ENCODE data around the gene MGAT5. TPM values are rescaled to one million over a fixed set of nuclear protein-coding genes. Genes with fewer than 3 reads are reported as not detected.
"Not testable (repeated sequence)": the region's sequence is repeated elsewhere in the genome, so short reads cannot be mapped to it uniquely, and the experiment has no call there.

Gene MGAT5
- polyA plus RNA-seq, 6 donors from 2014 or later, result 9.7 to 41.3 (median 29.6) TPM

DNA sequence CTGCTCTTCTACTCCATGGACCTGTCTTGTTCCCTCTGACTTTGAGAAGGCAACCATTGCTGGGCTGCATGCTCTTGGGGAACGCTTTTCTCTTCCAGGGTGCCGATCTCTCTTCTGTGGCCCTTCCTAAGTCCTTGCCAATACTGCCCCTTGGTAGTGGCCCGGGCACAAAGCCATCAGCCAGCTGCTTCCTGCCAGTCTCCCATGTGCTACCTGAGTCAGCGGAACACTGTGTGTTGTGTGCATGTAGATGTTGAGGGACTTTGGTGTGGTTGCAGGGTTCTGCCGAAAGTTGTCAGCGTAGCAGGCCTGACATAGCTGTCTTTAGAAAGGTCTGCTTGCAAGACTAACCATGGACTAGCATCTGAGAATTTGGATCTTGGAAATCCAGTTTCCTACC, 35.4 kb downstream of the MGAT5 start:
- Mint-ChIP-seq H3K4me1 (peaks cover 11 to 33% (median 19%) of the 10 kb centered on the region in 3 donors), H3K27ac (no peak overlapping the region), H3K9me3 (no peaks in the 10 kb centered on the region), H3K27me3 (no peaks in the 10 kb centered on the region), H3K36me3 (peaks cover 0 to 6% of the 10 kb centered on the region in 2 donors), H3K4me3 (no peak overlapping the region)
- DNase-seq (no peak), ATAC-seq (ENCODE audit: low read depth in 2 of 2) (no peak)

DNA sequence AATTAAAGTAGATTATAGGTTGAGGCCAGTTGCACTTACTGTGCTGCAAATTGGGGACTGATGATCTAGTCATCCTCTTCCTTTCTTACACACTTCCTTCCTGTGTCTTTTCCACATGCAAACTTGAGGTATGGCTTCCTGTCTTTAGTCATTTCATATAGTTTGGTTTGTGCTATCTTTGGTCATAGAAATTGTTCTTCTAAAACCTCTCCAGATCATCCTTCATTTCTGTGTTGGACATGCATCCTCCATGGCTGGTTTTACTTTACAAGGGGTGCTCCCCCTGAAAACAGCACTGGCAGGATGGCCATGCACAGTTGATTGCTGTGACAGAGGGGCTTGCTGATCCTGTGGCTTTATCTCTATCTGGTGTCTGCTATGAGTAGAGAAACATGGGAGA, 36.5 kb downstream of the MGAT5 start:
- Mint-ChIP-seq H3K27ac (no peak overlapping the region), H3K9me3 (no peaks in the 10 kb centered on the region), H3K4me1 (peaks cover 0 to 36% (median 30%) of the 10 kb centered on the region in 3 donors), H3K27me3 (no peaks in the 10 kb centered on the region), H3K4me3 (no peak overlapping the region), H3K36me3 (peaks cover 0 to 10% of the 10 kb centered on the region in 2 donors)
- ATAC-seq (ENCODE audit: low read depth in 2 of 2) (peak; percentile 14 to 21), DNase-seq (peak; percentile 28)

DNA sequence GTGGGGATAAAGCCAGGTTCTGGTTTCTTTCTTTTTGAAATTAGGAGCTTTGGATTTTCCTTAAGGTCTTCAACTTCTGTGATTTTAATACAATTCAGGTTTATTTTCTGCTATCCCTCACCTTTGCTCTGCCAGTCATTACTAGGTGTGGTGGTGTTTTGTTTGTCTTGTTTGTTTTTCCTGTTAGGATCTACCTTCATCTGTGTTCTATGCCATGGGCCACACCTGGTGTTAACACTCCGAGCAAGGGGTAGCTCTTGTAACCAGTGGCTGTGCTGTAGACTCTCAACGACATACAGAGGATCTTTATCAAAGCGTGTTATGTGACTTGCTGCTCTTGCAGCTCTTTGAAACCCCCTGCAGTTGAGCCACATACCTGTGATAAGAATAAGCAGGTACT, 38.6 kb downstream of the MGAT5 start:
- H3K27me3 Mint-ChIP-seq, result no peaks in the 10 kb centered on the region
- H3K4me1 Mint-ChIP-seq, result peaks cover 3 to 45% (median 42%) of the 10 kb centered on the region in 3 donors
- peak overlapping the region in 7 of 8 donors; percentile 3 to 71 (median 41) for H3K4me3 Mint-ChIP-seq
- H3K27ac Mint-ChIP-seq, result peak overlapping the region in 3 of 6 donors; percentile 64 to 89 (median 82)
- ATAC-seq (ENCODE audit: low read depth in 2 of 2) (no peak), DNase-seq (no peak)
- H3K9me3 Mint-ChIP-seq, result peaks cover 0 to 1% (median 0%) of the 10 kb centered on the region in 7 donors
- peaks cover 0 to 10% of the 10 kb centered on the region in 2 donors for H3K36me3 Mint-ChIP-seq

DNA sequence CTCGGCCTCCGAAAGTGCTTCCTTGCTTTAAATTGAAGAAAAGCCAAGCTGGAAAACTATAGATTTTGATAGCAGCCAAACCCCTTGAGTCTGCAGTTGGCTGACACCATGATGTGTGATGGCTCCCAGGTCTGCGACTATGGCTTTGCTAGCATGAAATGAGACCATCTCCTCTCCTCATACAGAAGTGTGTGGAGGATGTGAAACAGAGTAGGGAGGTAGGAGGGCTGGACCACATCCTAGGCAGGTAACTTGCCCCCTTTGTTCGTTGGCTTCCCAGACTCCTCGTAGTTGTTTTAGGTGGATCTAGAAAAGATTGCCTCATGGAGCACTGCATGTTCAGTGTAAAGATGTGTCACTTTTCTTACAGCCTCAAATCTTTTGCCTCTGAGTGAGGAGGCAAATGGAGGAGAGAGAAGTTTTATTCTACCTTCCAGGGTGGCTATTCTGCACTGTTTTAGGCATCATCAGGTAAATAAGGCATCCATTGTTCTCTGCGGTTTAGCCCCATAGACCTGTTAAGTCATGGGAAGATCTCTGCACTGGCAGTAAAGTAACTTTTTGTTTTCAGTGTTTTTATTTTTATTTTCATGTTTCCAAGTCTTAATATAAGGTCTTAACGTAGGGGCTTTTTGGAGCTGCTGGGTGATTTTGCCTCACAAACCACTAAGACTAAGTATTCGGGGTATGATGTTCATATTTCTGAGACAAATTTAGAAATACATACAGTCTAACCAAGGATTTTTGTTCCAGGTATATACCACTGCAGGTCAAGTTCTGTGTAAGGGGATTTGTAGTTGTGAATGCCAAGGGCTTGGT, 40.1 kb downstream of the MGAT5 start:
- no peaks in the 10 kb centered on the region for H3K27me3 Mint-ChIP-seq
- H3K9me3 Mint-ChIP-seq, result peaks cover 0 to 1% (median 0%) of the 10 kb centered on the region in 7 donors
- H3K4me1 Mint-ChIP-seq, result peaks cover 13 to 51% (median 49%) of the 10 kb centered on the region in 3 donors
- ATAC-seq (ENCODE audit: low read depth in 2 of 2), result peak; percentile 66 to 74
- no peak for DNase-seq
- H3K36me3 Mint-ChIP-seq, result peaks cover 8 to 17% of the 10 kb centered on the region in 2 donors
- peak overlapping the region; percentile 31 to 85 (median 72) for H3K4me3 Mint-ChIP-seq
- peak overlapping the region in 4 of 6 donors; percentile 89 to 99 (median 98) for H3K27ac Mint-ChIP-seq

DNA sequence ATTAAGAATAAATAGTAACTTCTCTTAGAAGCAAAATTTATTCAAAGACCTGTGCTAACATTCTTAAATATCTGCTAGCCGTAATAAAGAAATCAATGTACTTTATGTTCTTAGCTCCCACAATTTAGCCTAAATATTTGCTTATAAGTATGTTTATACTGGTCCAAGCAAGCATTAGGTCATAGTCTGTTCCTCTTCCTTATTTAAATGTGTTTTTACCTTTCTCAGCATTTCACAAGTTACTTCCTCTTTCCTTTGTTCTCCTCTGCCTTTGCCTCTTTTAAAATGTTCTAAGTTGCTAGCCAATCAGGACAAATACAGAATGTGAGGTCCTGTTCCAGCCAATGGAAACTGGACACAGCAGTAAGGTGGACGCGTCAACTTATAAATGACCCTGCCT, 40.7 kb downstream of the MGAT5 start:
- H3K27me3 Mint-ChIP-seq, H3K9me3 Mint-ChIP-seq: not testable (repeated sequence)
- DNase-seq (peak; percentile 66), ATAC-seq (ENCODE audit: low read depth in 2 of 2) (peak; percentile 62 to 63)
- Mint-ChIP-seq H3K4me1 (peaks cover 20 to 56% (median 55%) of the 10 kb centered on the region in 3 donors), H3K27ac (peak overlapping the region in 4 of 6 donors; percentile 89 to 99 (median 98)), H3K4me3 (peak overlapping the region; percentile 31 to 85 (median 64)), H3K36me3 (peaks cover 15 to 19% of the 10 kb centered on the region in 2 donors)

DNA sequence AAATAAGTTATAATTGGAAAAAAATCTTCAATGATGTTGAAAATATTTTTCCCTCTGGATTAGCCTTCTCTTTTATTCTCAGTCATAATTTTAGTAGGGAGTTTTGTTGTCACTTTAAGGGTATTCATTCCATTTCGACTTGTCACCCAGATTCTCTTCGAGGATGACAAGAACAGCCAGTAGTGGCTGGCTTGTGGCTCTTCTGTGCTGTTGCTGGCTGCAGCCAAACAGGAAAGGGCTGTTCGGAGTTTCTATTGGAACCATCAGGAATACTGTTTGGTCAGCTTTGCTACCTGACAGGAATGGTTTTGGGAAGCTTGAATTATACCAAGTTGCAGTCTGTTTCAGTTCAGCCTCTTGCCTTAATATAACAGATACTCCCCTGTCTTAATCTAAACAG, 41.6 kb downstream of the MGAT5 start:
- Mint-ChIP-seq H3K9me3 (peaks cover 0 to 1% (median 0%) of the 10 kb centered on the region in 7 donors), H3K27ac (peak overlapping the region in 4 of 6 donors; percentile 89 to 99 (median 98)), H3K4me3 (peak overlapping the region in 7 of 8 donors; percentile 8 to 87 (median 59)), H3K27me3 (no peaks in the 10 kb centered on the region), H3K4me1 (peaks cover 28 to 64% (median 64%) of the 10 kb centered on the region in 3 donors), H3K36me3 (peaks cover 19 to 22% of the 10 kb centered on the region in 2 donors)
- no peak for DNase-seq
- no peak for ATAC-seq (ENCODE audit: low read depth in 2 of 2)

DNA sequence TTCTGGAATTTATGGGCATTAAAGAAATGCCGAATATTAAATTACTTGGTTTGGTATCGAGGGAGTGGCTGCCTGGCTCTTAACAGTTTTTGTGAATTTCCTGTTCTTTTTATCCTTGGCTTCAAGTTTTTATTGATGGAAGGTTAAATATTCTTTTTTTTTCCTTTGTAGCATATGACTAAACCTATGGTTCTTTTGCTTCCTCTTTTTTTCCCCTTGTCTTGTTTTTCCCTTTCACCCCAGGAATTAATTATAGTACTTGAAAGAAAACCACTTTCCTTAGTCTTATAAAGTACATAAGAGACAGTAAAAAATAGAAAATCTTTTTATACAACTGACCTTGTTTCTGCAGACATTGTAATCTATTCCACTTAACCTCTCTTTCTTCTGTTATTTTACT, 42.4 kb downstream of the MGAT5 start:
- ATAC-seq (ENCODE audit: low read depth in 2 of 2), result no peak
- no peaks in the 10 kb centered on the region for H3K27me3 Mint-ChIP-seq
- peak overlapping the region in 4 of 6 donors; percentile 62 to 97 (median 88) for H3K27ac Mint-ChIP-seq
- H3K4me1 Mint-ChIP-seq, result peaks cover 37 to 73% (median 66%) of the 10 kb centered on the region in 3 donors
- peaks cover 0 to 1% (median 0%) of the 10 kb centered on the region in 7 donors for H3K9me3 Mint-ChIP-seq
- H3K36me3 Mint-ChIP-seq, result peaks cover 19 to 22% of the 10 kb centered on the region in 2 donors
- H3K4me3 Mint-ChIP-seq, result peak overlapping the region; percentile 8 to 87 (median 70)
- DNase-seq, result no peak

DNA sequence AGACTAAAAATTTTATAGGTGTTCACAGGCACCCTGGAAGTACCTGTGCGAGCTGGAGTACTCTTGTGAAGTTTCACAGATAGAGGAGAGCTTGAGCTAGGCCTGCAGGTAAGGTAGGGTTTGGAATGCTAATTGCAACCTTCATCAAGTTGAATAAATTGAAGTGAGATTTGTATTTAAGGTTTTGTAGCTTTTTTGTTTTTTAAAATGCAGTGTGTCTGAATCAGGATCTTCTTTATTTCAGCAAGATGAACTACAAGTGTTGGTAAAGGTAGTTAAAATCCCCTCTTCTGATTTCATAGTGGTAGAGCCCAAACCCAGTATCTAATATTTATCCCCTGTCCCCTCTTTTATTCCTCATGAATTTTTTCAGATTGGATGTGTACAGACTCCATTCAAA, 45.5 kb downstream of the MGAT5 start:
- peak overlapping the region; percentile 14 to 95 (median 80) for H3K27ac Mint-ChIP-seq
- H3K4me1 Mint-ChIP-seq, result peaks cover 63 to 87% (median 64%) of the 10 kb centered on the region in 3 donors
- no peaks in the 10 kb centered on the region for H3K27me3 Mint-ChIP-seq
- no peak for ATAC-seq (ENCODE audit: low read depth in 2 of 2)
- DNase-seq, result no peak
- H3K36me3 Mint-ChIP-seq, result peaks cover 14 to 29% of the 10 kb centered on the region in 2 donors
- H3K9me3 Mint-ChIP-seq, result peaks cover 0 to 5% (median 0%) of the 10 kb centered on the region in 7 donors
- H3K4me3 Mint-ChIP-seq, result peak overlapping the region in 4 of 8 donors; percentile 4 to 24 (median 14)

DNA sequence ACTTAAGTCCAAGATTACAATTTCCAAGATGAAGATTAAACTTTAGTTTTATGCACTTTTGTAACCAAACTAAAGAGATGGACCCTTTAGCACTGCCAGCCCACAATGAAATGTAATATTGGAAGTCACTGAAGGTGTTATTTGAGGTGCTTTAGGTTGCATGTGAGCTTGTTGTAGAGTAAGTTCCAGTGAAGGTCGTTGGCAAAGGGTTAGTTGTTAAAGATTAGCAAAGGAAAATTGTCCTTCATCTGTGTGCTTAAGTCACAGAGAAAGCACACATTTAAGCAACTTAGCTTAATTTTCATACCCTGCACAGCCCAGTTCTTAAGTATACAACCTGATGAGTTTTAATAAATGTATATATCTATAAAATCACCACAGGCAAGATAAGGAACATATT, 46.7 kb downstream of the MGAT5 start:
- H3K36me3 Mint-ChIP-seq, result peaks cover 17 to 29% of the 10 kb centered on the region in 2 donors
- DNase-seq (no peak), ATAC-seq (ENCODE audit: low read depth in 2 of 2) (no peak)
- H3K27me3 Mint-ChIP-seq, result no peaks in the 10 kb centered on the region
- H3K27ac Mint-ChIP-seq, result peak overlapping the region in 2 of 6 donors; percentile 10 to 95
- peaks cover 0 to 5% (median 0%) of the 10 kb centered on the region in 7 donors for H3K9me3 Mint-ChIP-seq
- H3K4me3 Mint-ChIP-seq, result peak overlapping the region in 1 of 8 donors; percentile 21
- peaks cover 65 to 87% (median 76%) of the 10 kb centered on the region in 3 donors for H3K4me1 Mint-ChIP-seq

DNA sequence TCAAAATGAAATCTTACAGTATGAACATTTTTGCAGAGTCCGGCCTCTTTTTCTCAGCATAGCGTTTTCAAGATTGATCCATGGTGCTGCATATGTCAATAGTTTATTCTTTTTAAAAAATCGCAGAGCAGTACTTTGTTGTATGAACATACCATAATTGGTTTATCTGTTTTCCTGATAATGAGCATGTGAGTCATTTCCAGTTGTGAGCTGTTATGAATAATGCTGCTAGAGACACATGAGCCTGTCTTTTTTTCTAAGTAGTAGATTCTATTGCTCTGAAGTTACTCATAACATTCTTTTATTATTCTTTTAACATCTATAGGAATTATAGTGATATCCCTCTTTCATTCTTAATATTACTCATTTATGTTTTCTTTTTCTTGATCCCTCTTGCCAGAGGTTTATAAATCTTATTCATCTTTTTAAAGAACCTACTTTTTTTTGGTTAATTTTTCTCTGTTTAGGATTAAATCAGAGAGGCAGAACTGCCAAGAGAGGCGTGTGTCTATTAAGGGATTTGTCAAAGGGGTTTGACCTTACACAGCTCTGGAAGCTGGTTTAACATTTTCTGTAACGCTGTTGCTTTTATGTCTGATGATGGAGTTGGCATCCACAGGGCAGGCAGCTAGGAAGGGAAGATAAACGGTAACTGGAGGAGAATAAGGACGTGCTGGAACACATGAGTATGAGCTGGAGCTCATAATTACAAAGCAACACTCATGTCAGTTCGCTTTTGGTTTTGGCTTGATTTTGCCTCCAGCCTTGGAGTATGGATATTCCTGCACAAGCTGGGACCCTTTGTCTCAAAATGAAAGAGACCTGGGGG, 47.4 kb downstream of the MGAT5 start:
- ATAC-seq (ENCODE audit: low read depth in 2 of 2) (no peak), DNase-seq (no peak)
- H3K27me3 Mint-ChIP-seq, result no peaks in the 10 kb centered on the region
- H3K9me3 Mint-ChIP-seq, result peaks cover 0 to 5% (median 0%) of the 10 kb centered on the region in 7 donors
- H3K36me3 Mint-ChIP-seq, result peaks cover 17 to 29% of the 10 kb centered on the region in 2 donors
- H3K4me3 Mint-ChIP-seq, result peak overlapping the region in 1 of 8 donors; percentile 21
- peak overlapping the region in 4 of 6 donors; percentile 80 to 95 (median 90) for H3K27ac Mint-ChIP-seq
- peaks cover 63 to 84% (median 80%) of the 10 kb centered on the region in 3 donors for H3K4me1 Mint-ChIP-seq

DNA sequence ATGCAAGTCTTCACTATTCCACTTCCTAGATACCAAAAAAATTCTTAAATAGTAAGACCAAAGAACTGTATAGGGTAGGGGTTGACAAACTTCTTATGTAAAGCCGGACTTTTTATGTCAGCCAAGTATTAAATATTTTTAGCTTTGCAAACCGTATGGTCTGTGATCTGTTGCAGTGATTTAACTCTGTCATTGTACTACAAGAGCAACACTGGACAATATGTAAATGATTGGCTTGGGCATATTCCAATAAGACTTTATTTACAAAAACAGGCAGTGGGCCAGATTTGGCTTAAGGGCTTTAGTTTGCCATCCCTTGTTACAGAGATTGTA, 48.0 kb downstream of the MGAT5 start:
- H3K4me1 Mint-ChIP-seq, result peaks cover 63 to 86% (median 84%) of the 10 kb centered on the region in 3 donors
- no peak overlapping the region for H3K4me3 Mint-ChIP-seq
- peak overlapping the region in 3 of 6 donors; percentile 9 to 95 (median 93) for H3K27ac Mint-ChIP-seq
- no peak for ATAC-seq (ENCODE audit: low read depth in 2 of 2)
- no peak for DNase-seq
- peaks cover 17 to 29% of the 10 kb centered on the region in 2 donors for H3K36me3 Mint-ChIP-seq
- H3K27me3 Mint-ChIP-seq, result no peaks in the 10 kb centered on the region
- H3K9me3 Mint-ChIP-seq, result peaks cover 0 to 5% (median 0%) of the 10 kb centered on the region in 7 donors

DNA sequence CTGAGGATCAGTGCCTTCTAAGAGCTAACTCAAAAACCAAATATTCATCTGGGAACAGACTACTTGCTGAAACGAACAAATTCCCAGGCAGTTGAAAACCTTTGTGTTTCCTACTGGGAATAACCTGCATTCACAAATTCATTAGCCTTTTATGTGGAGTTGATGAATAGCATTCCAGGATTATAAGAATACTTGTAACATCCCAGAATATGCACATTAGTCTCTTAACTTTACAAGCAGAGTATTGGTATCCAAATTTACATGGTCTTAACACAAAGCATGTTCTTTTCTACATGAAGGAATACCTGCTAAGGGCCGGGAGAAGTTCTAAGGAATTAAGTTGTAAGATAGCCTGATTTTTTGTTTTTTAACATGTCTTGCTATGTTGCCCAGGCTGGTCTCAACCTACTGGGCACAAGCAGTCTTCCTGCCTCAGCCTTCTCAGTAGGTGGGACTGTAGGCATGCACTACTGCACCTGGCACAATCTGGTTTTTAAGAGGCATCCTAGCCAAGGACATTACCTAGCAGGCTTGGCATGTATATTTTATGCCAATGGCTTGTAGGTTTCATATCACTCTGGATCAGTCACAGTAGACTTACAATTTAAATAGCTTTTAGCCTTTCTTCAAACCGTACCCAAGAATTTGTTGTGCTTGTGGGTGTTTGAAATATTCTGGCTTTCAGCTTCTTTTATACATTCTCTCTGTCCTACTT, 50.7 kb downstream of the MGAT5 start:
- Mint-ChIP-seq H3K4me3 (peak overlapping the region in 4 of 8 donors; percentile 16 to 71 (median 47)), H3K9me3 (peaks cover 0 to 6% (median 2%) of the 10 kb centered on the region in 7 donors), H3K4me1 (peaks cover 69 to 91% (median 89%) of the 10 kb centered on the region in 3 donors), H3K36me3 (peaks cover 12 to 26% of the 10 kb centered on the region in 2 donors), H3K27ac (peak overlapping the region; percentile 6 to 97 (median 84)), H3K27me3 (no peaks in the 10 kb centered on the region)
- no peak for DNase-seq
- no peak for ATAC-seq (ENCODE audit: low read depth in 2 of 2)
